ENCODE results near the gene FAM81B.

FAM81B gene

DNA sequence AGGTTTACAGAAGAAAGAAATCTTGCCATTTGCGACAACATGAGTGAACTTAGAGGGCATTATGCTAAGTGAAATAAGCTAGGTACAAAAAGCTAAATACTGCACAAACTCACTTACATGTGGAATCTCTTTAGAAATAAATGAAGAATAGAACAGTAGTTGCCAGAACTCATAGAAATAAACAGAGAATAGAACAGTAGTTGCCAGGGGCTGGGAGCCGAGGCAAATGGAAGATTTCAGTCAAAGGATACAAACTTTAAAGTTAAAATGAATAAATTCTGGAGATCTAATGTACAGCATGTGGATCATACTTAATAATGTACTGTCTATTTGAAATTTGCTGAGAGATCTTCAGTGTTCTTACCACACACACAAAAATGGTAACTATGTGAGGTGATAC is 63.4 kb downstream of the FAM81B start:
- in situ Hi-C loops (cut with HindIII; ENCODE audit: low sequenced_read_pairs), result loop anchor here (5.0 kb wide), 1 partner anchor 47 kb away; no protein-coding TSS in a partner anchor

- in situ Hi-C loops (cut with HindIII; ENCODE audit: low sequenced_read_pairs), result no loop called here
Observed at GRCh38 chr5:95460665-95461064, 69.5 kb downstream of the FAM81B start.

- in situ Hi-C loops (cut with HindIII; ENCODE audit: low sequenced_read_pairs), result no loop called here
Observed at GRCh38 chr5:95471487-95471886, 80.3 kb downstream of the FAM81B start.

DNA sequence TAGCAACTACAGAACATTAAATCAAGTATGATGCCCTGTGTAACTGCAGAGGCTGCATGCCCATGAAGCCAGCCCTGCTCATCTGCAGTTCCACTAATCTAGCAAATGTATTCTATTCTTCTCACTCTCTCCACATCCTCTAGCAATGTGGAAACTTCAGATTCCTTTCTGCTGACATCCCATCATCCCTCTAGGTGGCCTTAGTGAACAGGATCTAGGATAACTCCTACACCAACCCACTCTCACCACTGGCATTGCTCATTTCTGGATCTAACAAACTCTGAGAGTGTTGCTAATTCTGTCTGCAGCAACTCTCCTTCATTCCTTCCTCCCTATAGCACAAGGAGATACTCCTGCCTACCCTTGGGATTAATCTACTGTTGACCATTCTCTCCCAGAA is 80.8 kb downstream of the FAM81B start:
- in situ Hi-C loops (cut with HindIII; ENCODE audit: low sequenced_read_pairs), result no loop called here

GRCh38 chr5:95484421-95484820 is 93.3 kb downstream of the FAM81B start:
- in situ Hi-C loops (cut with HindIII; ENCODE audit: low sequenced_read_pairs), result no loop called here

- in situ Hi-C loops (cut with HindIII; ENCODE audit: low sequenced_read_pairs), result no loop called here
Observed at GRCh38 chr5:95486191-95486590, 95.0 kb downstream of the FAM81B start.

GRCh38 chr5:95487880-95488279 is 96.7 kb downstream of the FAM81B start:
- in situ Hi-C loops (cut with HindIII; ENCODE audit: low sequenced_read_pairs), result no loop called here
